GM19025 (cell line): ENCODE data around the gene GCG.

ENCODE experiments used
- ATAC-seq: cut with Tn5 transposase; IDR thresholded peaks from one replicate; pipeline ENCODE4 v1.9.1; 2021; ENCODE audit warnings: mild to moderate bottlenecking, low read depth, moderate library complexity; ENCODE audit not compliant: unreplicated experiment

Gene GCG

DNA sequence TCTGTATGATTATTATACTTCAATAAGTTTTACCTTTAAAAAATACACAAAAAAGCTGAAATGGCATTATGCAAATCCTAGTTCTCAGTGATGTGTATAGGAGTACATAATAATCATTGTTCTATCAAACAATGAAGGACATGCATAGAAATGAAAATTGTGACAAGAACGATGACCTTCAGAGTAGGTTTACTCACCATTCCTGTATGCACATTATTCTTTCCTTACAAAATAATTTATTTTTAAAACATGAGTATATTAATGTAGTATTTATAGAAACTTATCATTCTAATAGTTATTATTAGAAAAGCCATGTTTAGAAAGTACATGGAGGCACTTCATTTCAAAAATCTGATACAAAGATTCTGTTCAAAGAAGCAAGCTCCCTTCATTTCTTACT, 45.3 kb downstream of the GCG start:
- no peak for ATAC-seq

DNA sequence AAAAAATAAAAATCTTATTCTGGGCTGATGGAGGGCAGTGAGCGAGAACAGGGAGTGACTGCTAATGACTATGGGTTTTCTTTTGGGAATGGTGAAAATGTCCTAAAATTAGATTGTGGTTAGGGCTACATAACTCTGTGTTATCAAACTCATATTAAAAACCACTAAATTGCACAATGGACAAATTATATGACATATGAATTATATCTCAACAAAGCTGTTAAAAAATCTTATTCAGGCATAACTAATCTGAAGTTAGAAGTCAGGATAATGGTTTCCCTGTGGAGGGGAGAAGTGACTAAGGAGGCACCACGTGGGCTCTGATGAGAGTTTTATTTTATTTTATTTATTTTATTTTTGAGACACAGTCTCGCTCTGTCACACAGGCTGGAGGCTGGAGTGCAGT, 45.9 kb downstream of the GCG start:
- ATAC-seq = no peak

DNA sequence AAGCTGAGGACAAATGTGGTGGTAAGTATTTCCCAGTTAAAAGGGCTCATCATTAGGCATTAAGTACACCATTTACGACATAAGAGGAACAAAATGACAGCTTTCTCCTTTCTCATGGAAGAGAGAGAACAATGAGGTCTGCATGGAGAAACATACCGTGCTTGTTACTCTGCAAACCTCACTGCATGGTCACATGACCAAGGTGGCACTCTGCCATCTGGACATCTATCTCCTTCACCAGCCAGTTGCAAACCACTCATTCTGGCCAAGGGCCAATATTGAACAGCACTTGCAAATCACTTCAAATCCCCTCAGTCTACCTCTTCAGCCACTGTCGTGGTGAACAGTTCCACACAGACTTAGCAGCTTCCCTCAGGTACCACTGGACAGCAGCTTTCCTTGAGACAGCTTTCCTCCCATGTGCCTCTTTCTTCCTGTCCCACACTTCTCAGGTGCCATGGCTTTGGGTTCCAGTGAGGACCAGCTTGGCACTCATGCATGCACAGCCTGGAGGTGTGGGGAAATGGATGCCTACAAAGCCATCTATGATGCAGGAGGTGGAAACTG, 48.5 kb downstream of the GCG start:
- no peak for ATAC-seq

DNA sequence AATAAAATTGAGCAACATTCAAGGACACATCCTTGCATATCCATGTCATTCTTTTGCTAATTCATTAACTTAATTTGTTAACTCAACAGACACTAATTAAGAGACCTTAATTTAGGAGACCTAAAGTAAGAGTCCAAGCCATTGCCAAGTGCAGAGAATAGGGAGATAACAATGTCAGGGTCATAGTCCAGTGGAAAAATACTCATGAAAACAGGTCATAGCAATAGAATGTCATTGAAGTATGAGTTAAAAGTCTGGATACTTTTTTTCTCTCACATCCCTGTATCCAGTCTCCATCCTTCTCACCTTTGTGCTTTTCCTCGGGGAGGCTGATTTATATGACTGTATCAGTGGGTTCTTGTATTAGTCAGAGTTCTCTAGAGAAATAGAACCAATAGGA, 51.5 kb downstream of the GCG start:
- no peak for ATAC-seq

DNA sequence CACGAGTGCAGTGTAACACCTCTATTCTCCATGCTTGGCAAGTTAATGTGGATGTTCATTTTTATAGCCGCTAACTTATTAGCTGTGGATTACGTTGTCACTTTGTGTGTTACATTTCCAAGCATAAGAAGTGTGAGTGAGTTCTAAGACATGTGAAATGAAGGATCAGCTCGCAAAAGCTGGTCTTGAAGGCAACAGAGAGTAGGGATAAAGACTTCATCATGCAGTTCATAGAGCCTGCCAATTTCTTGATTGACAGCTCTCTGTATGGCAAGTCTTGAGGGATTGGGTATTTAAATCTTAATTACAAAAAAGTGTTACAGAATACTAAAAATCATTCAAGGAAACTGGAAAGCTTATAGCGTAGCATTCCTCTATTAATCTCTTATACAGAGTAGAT, 52.2 kb downstream of the GCG start:
- no peak for ATAC-seq
